GM13977 (cell line): Measurements from ENCODE around the gene PARD3B.

Experiments
- DNase-seq: peaks from one replicate; pipeline ENCODE4 v3.0.0; 2012; ENCODE audit warnings: low spot score
- CTCF ChIP-seq: IDR thresholded peaks from 2 replicates; pipeline ENCODE4 v1.5.1; 2012; ENCODE audit warnings: mild to moderate bottlenecking, control low read depth; ENCODE audit not compliant: insufficient read depth; ENCODE audit errors: extremely low read depth, missing control alignments
- in situ Hi-C: fragments of 300-500 bp; cut with MboI; formaldehyde crosslinking; loops from one replicate; pipeline ENCODE4 v1.12.0; 2022; ENCODE audit warnings: low sequenced_read_pairs, low pct_unique_long_range_greater_than_20kb, mixed read lengths, inconsistent platforms; ENCODE audit not compliant: unreplicated experiment

Gene PARD3B

GRCh38 chr2:205658572-205658971, 1113.3 kb downstream of the PARD3B start:
- no peak for TF ChIP-seq CTCF
- in situ Hi-C loops, result no loop called here
- no peak for DNase-seq

- TF ChIP-seq CTCF, result no peak
- DNase-seq, result no peak
- in situ Hi-C loops, result no loop called here
Observed at GRCh38 chr2:205659922-205660321, 1114.6 kb downstream of the PARD3B start.

GRCh38 chr2:205660521-205661124, 1115.3 kb downstream of the PARD3B start:
- TF ChIP-seq CTCF, result no peak
- in situ Hi-C loops, result no loop called here
- no peak for DNase-seq

- TF ChIP-seq CTCF, result no peak
- in situ Hi-C loops, result no loop called here
- DNase-seq, result no peak
Observed at GRCh38 chr2:205661281-205661680, 1116.0 kb downstream of the PARD3B start.

GRCh38 chr2:205662206-205662965, 1117.1 kb downstream of the PARD3B start:
- TF ChIP-seq CTCF, result no peak
- in situ Hi-C loops, result no loop called here
- DNase-seq, result no peak

GRCh38 chr2:205665791-205666190, 1120.5 kb downstream of the PARD3B start:
- no peak for DNase-seq
- no peak for TF ChIP-seq CTCF
- in situ Hi-C loops, result no loop called here
